Breast epithelium (tissue), 4 donors: ENCODE results near the gene PRDM16. TPM values are rescaled to one million over a fixed set of nuclear protein-coding genes. Genes with fewer than 3 reads are reported as not detected.

ENCODE experiments used
- DNase-seq, 2 donors: peaks; one replicate each; pipeline ENCODE4 v3.0.0-alpha.2; 2019; ENCODE audit warnings: low spot score in 2 of 2
- H3K27ac ChIP-seq, 2 donors: fragments of 200-600 bp; sonication (generic) in 1 of 2; one replicate each; pipeline ENCODE4 v1.5.1; 2016 to 2019; ENCODE audit warnings: mild to moderate bottlenecking in 1 of 2
- H3K27me3 ChIP-seq, 2 donors: fragments of 200-600 bp; sonication (generic) in 1 of 2; one replicate each; pipeline versions ENCODE4 v1.5.1 to v1.6.0; 2017 to 2019; ENCODE audit warnings: control low read depth in 1 of 2, mild to moderate bottlenecking in 1 of 2
- H3K36me3 ChIP-seq: fragments of 200-600 bp; one replicate; pipeline ENCODE4 v1.5.1; 2019
- H3K4me1 ChIP-seq, 2 donors: fragments of 200-600 bp; sonication (generic); one replicate each; pipeline ENCODE4 v1.5.1; 2016 to 2019; ENCODE audit warnings: control low read depth in 1 of 2
- H3K4me3 ChIP-seq, 3 donors: fragments of 200-600 bp; sonication (generic); 1 replicate in 2 of 3; 2 replicates in 1 of 3; pipeline ENCODE4 v1.5.1; 2016 to 2019; ENCODE audit warnings: mild to moderate bottlenecking in 3 of 3, moderate library complexity in 2 of 3
- H3K9me3 ChIP-seq, 2 donors: fragments of 200-600 bp; sonication (generic) in 1 of 2; one replicate each; pipeline ENCODE4 v1.5.1; 2016 to 2019; ENCODE audit warnings: control low read depth in 1 of 2
- POLR2A ChIP-seq: fragments of 450-650 bp; IDR thresholded peaks from one replicate; pipeline ENCODE4 v1.6.1; 2016; ENCODE audit warnings: antibody characterized with exemption, mild to moderate bottlenecking, moderate library complexity
- POLR2AphosphoS5 ChIP-seq, 3 donors: sonication (generic); formaldehyde crosslinking; IDR thresholded peaks; one replicate each; pipeline ENCODE4 v1.6.1; 2017; ENCODE audit warnings: antibody characterized with exemption in 3 of 3
- intact Hi-C: fragments of 100-400 bp; cut with DNase I; formaldehyde crosslinking; loops from one replicate; pipeline ENCODE4 v1.15.1; 2023; ENCODE audit warnings: low total_unique reads
- total RNA-seq, 3 donors: library from RNA; depleted of rRNA; stranded (reverse); fragments of >200 nt; gene quantifications; one replicate each; pipeline ENCODE4 v1.1.0, GENCODE V29; 2016
- TF ChIP-seq, protein P1 (sequence below), 3 donors: fragments of 450-650 bp; IDR thresholded peaks; one replicate each; pipeline ENCODE4 v1.5.1; 2016 to 2017; ENCODE audit warnings: antibody characterized with exemption in 3 of 3, mild to moderate bottlenecking in 3 of 3, moderate library complexity in 3 of 3

Gene PRDM16
- total RNA-seq, 3 donors from 2014 or later = 0.48 to 3.8 (median 3.6) TPM

DNA sequence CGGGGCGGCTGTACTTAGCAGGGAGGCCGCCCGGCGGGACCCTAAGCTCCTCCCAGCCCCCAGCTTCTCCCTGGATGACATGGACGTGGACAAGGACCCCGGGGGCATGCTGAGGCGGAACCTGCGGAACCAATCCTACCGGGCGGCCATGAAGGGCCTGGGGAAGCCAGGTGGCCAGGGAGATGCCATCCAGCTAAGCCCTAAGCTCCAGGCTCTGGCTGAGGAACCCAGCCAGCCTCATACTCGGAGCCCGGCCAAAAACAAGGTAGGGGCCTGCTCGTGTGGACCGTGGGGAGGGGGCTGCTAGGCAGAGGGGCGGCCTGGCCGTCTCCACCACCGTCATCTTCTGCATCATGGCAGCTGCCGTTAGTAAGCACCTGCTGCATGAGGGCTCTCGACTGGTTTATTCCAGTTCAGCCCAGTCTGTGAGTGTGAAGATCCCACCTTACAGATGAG lies 394.4 kb downstream of the PRDM16 start:
- no peak overlapping the region for H3K27ac ChIP-seq
- no peaks in the 10 kb centered on the region for H3K9me3 ChIP-seq
- no peak for TF ChIP-seq POLR2AphosphoS5 (IDR thresholded peaks at IDR 0.05)
- TF ChIP-seq POLR2A = no peak
- no peaks in the 10 kb centered on the region for H3K36me3 ChIP-seq
- H3K27me3 ChIP-seq = no peaks in the 10 kb centered on the region
- H3K4me1 ChIP-seq = peaks cover 0 to 11% of the 10 kb centered on the region in 2 donors
- DNase-seq = no peak
- intact Hi-C loops = no loop called here
- H3K4me3 ChIP-seq = no peak overlapping the region

DNA sequence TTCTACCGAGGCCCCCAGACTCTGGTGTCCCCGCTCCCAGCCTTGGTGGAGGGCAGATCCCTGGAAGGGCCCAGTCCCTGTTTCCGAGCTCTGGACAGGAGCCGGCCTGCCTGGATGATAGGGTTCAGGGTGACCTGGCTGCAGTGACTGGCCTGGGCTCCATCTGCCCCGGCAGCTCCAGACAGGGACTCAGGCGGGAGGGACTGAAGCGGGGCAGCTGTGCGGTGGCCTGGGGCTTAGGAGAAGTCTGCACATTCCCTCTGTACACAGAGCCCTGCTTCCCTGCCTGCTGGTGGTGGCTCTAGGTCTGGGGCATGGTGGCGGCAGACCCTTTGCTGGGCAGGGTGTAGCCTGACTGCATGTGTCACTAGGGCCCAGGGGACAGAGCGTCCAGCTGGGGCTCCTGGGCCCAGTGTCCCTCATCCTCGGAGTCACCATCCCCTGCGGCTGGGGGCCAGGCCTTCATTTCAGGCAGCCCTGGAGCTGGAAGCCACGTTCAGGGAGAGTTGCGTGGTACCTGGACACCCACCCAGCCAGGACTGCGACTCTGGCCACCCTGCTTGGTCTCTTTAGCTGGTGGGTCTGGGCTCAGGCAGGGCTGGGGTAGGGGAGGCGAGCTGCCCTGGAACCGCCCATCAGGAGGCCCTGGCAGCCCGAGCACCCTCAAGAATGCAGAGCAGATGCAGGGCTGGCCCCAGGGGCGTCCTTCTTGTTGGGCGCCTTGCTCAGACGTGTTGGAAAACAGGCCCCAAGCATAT lies 395.1 kb downstream of the PRDM16 start:
- Histone ChIP-seq H3K27ac (no peak overlapping the region), H3K4me1 (peaks cover 0 to 11% of the 10 kb centered on the region in 2 donors), H3K4me3 (no peak overlapping the region), H3K36me3 (no peaks in the 10 kb centered on the region), H3K27me3 (no peaks in the 10 kb centered on the region), H3K9me3 (no peaks in the 10 kb centered on the region)
- intact Hi-C loops = no loop called here
- TF ChIP-seq, protein P1, sequence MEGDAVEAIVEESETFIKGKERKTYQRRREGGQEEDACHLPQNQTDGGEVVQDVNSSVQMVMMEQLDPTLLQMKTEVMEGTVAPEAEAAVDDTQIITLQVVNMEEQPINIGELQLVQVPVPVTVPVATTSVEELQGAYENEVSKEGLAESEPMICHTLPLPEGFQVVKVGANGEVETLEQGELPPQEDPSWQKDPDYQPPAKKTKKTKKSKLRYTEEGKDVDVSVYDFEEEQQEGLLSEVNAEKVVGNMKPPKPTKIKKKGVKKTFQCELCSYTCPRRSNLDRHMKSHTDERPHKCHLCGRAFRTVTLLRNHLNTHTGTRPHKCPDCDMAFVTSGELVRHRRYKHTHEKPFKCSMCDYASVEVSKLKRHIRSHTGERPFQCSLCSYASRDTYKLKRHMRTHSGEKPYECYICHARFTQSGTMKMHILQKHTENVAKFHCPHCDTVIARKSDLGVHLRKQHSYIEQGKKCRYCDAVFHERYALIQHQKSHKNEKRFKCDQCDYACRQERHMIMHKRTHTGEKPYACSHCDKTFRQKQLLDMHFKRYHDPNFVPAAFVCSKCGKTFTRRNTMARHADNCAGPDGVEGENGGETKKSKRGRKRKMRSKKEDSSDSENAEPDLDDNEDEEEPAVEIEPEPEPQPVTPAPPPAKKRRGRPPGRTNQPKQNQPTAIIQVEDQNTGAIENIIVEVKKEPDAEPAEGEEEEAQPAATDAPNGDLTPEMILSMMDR (IDR thresholded peaks at IDR 0.05) = no peak
- TF ChIP-seq POLR2A = no peak
- TF ChIP-seq POLR2AphosphoS5 (IDR thresholded peaks at IDR 0.05) = no peak
- DNase-seq = no peak

DNA sequence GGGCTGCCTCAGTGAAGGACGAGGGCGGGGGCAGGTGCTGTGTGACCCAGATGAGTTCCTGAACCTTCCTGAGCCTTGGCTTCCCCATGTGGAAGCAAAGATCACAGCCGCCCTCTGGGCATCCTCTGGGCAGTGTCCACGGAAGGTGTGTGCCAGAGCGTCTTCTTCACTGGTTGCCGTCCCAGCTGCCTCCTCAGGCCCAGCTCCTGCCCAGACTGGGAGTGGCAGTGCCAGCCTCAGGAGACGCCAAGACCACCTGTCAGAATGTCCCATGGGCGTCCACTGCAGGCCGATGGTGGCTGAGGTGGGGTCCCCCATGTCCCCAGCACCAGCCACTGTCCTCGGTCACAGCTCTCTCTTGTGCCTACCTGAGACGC lies 395.6 kb downstream of the PRDM16 start:
- Histone ChIP-seq H3K36me3 (no peaks in the 10 kb centered on the region), H3K27me3 (no peaks in the 10 kb centered on the region), H3K27ac (no peak overlapping the region), H3K4me3 (no peak overlapping the region), H3K9me3 (no peaks in the 10 kb centered on the region), H3K4me1 (peaks cover 0 to 10% of the 10 kb centered on the region in 2 donors)
- TF ChIP-seq POLR2A = no peak
- no peak for DNase-seq
- intact Hi-C loops = no loop called here

DNA sequence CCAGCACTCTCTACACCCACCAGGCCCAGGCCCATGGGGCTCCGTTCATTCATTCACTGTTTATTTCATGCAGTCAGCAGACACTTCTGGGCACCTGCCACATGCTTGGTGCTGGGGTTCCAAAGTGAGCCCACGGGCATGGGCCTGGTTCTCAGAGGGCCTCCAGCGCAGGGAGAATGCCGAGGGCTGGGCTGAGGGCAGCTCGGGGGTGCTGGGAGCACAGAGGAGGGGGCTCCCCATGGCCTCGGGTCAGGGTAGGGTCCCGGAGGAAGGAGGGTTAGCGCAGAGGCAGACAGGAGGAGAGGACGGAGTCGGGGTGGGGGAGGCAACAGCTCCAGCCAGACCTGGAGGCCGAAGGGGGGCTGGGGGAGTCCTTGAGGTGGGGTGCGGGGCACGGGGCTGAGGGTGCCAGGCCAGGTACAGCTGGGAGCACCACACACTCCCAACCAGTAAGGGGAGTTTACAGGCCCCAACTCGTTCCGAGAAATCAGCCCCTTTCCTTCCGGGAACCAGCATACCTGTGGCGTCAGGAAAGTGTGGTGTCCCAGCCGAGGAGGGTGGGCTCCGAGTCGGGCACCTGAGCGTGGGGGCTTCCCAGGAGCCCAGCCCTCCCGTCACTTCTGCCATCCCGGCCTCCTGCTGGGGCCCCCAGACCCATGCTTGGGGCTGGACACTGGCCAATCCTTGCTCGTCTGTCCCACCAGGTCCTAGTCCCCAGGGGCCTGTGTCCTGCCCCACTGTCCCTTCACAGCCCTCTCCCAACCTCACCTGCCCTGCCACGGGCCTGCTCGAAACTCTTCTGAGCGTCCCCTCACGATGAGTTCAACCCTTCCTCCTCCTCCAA lies 396.3 kb downstream of the PRDM16 start:
- Histone ChIP-seq H3K4me3 (no peak overlapping the region), H3K9me3 (no peaks in the 10 kb centered on the region), H3K27me3 (no peaks in the 10 kb centered on the region), H3K36me3 (no peaks in the 10 kb centered on the region), H3K27ac (no peak overlapping the region), H3K4me1 (peaks cover 0 to 4% of the 10 kb centered on the region in 2 donors)
- no peak for DNase-seq
- TF ChIP-seq POLR2AphosphoS5 (IDR thresholded peaks at IDR 0.05) = no peak
- no peak for TF ChIP-seq POLR2A
- TF ChIP-seq, protein P1 (IDR thresholded peaks at IDR 0.05) = no peak
- intact Hi-C loops = no loop called here

DNA sequence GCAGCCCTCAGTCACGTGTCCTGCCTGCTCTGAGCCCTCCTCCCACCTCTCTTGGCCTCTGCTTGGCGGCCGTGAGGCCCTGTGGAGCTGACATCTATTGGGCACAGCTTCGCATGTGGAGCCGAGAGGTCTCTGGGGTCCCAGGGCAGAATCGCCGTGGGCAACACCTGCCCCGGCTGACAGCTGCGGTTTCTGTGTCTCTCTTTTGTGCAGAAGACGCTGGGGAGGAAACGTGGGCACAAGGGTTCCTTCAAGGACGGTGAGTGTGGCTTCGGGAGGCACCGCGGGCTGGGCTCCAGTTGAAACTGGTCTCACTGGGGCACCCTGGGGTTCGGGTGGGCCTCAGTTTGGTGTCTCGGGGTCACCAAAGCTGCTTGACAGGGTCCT lies 396.9 kb downstream of the PRDM16 start:
- H3K4me3 ChIP-seq = no peak overlapping the region
- no peak overlapping the region for H3K27ac ChIP-seq
- no peaks in the 10 kb centered on the region for H3K4me1 ChIP-seq
- no peaks in the 10 kb centered on the region for H3K9me3 ChIP-seq
- TF ChIP-seq, protein P1 (IDR thresholded peaks at IDR 0.05) = no peak
- TF ChIP-seq POLR2AphosphoS5 (IDR thresholded peaks at IDR 0.05) = no peak
- TF ChIP-seq POLR2A = no peak
- intact Hi-C loops = no loop called here
- no peak for DNase-seq
- H3K27me3 ChIP-seq = no peaks in the 10 kb centered on the region
- no peaks in the 10 kb centered on the region for H3K36me3 ChIP-seq
